Left renal pelvis (tissue), 4 donors: ENCODE results near the gene SCAANT1. TPM values are rescaled to one million over a fixed set of nuclear protein-coding genes. Genes with fewer than 3 reads are reported as not detected.

Experiments used
- DNase-seq, 4 donors: peaks; one replicate each; pipeline ENCODE4 v3.0.0-alpha.2; 2013; ENCODE audit warnings: low read depth in 4 of 4, low spot score in 3 of 4
- polyA plus RNA-seq, 4 donors: library from polyadenylated mRNA; unstranded; fragments of 120-200 nt; gene quantifications; one replicate each; pipeline ENCODE4 v1.2.1, GENCODE V29; 2013; ENCODE audit not compliant: insufficient read length in 4 of 4

The SCAANT1 gene
- polyA plus RNA-seq, 4 donors = 1.2 to 2.2 (median 1.7) TPM; not detected in 1

DNA sequence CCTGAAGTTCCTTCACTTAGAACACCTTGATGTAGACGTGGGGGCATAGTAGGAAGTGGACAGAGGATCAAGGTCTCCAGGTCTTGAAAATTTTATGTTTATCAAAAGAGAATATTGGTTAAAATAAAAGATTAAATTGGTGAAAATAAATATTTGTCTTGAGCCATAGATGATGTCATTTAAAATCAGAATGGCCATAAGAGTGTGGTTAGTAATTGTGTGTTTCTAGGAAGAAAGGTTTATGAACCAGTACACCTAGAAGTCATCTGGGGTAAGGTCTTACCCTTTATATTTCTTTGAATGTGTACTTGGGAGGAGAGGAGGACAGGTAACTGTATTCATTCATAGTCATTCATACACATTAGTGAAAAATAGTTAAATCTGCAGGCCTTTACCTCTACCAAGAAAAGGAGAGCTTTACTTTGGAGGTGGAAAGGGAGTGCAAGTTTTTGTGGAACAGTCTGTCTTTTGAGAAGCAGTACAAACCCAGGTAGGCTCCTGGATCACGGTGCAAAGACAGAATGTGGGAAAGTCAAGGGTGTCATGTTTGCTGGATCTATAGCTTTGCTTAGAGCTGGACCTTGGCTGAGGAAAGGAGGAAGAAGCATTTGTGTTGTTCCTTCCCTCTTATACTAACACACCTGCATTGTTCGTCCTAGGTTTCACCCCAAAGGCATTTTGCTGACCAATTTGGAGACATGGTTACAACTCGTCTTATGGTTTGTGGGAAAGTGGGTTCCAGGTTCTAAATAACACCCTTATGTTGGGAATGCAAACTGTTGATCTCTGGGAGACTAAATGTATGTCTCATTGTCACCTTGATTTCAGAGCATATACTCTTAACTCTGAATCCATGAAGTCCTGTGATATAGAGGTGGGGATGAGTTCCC is 6.2 kb downstream of the SCAANT1 start:
- no peak for DNase-seq

DNA sequence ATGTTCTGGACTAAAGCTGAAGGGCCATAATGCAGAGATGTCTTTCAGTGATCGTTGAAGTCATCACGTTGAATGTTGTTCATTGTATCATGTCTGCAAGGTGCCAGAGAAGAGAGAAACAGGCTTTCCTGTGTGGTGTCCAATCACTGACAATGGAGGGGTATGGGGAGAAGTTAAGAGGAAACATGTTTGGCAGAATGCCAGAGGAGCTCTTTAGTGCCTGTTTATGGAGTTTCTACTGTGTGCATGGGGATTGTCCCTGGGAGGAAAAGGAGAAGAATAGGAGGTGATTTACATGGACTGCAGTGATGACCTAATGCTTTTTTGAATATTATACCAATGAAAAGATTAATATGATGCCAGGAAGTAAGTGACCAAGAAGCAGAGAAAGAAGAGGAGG is 11.7 kb downstream of the SCAANT1 start:
- no peak for DNase-seq

DNA sequence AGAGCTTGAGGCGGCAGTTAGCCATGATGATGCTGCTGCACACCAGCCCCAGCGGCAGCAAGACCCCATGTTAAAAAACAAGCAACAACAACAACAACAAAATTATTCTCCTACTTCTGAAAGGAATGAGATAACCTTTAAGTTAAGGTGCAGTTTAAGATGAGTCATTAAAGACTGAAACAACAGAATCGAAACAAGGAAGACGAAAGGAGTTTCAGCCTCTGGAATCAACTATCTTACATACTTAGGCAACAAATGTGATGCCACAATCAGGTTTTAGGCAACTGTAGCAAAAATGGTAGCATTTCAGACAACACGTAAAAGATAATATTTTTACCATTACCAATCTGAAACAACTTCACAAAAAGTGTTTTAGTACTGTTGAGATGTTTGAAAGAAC is 12.2 kb downstream of the SCAANT1 start:
- DNase-seq = no peak

DNA sequence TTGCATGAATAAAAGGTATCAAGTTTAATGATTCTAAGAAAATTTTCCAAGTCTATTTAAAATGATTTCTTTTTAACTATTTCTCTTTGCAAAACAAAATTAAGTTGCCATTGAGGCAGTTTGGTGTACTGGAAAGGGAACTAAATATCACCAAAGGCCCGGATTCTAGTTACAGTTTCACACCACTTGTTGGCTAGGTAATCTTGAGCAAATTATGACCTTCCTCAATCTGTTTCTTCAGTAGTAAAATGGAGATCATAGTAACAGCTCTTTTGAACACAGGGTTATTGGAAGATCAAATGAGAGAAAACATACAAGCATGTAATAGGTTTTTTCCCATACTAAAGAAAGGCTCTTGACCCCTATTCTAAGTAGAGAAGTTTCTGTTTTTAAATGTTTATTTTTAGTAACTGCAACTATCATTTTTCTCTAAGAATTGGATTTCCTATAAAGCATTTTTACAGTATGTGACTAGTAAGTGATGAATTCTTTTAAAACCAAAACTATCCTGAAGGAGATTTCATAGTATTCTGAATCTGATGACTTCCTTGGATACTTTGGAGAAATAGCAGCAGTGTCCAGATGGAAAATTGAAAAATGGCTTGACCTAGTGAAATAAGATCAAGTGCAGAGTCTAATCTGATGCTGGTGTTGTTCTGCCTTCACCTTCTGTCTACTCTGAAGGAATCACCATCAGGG is 15.7 kb downstream of the SCAANT1 start:
- DNase-seq = no peak

DNA sequence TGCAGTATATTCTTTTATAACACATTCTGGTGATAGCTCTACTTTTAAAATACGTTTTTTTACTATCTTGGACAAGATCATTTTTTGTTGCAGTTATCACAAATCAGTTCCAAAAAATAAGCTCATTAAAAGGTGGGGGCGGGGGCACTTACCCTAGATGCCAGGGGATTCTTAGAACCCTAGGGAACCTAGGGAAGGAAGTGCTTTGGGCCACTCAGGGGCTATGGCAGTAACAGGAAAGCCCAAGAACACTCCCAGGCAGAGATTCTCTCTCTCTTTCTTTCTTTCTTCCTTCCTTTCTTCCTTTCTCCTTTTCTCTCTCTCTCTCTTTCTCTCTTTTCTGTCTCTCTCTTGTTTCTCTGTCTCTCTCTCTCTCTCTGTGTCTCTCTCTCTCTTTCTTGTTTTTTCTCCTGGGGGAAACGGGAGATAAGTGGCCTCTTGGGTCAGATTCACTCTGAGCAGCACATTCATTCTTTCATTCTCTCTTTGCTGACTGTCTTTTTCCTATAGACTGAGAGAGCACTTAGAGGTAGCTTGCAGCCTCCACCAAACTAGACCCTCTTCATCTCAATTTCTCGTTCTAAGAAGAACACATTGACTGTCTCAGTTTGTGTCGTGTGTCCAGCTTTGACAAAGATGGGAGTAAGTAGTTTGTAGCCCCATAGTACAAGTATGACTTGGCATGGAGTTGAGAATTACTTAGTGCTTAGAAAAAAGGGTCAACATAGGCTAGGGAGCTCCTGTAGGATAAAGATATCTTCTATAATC is 16.6 kb downstream of the SCAANT1 start:
- DNase-seq = no peak

DNA sequence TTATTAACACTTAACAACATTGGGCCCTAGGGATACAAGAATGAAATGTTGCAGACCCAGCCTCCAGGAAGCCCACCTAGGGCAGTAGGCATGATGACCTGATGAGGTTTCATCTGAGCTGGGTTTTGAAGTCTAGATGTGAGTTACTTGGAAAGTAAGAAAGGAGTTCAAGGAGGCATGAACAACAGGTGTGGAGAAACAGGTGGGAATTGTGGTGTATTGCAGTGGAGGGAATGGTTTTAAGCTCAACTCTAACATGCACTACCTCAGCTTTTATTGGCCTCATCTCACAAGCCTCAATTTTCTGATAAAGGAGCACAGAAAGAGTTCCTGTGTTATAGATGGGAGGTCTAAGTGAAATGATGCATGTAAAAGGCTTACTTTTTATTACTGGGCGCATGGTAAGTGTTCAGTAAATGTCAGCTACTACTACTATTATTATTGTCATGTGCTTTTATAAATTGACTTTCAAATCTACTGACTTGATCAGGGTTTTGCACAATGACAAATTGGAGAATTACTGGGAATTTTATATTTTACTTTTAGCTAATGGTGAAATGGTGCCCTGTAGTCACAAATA is 19.3 kb downstream of the SCAANT1 start:
- DNase-seq = no peak

DNA sequence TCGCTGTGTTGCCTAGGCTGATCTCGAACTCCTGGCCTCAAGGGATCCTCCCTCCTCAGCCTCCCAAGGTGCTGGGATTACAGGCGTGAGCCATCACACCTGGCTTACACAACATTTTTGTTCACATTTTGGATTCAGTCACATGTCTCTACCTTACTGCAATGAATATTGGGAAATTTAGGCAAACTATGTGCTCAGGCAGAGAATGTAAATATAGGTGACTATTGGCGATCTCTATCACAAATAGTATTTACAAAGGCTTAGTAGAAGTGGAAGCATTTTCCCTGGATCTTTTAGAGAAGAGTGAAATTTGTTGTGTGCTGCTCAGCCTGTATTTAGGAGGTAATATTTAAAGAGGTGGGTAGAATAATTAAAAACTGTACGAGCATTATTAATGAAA is 20.7 kb downstream of the SCAANT1 start:
- DNase-seq = no peak

DNA sequence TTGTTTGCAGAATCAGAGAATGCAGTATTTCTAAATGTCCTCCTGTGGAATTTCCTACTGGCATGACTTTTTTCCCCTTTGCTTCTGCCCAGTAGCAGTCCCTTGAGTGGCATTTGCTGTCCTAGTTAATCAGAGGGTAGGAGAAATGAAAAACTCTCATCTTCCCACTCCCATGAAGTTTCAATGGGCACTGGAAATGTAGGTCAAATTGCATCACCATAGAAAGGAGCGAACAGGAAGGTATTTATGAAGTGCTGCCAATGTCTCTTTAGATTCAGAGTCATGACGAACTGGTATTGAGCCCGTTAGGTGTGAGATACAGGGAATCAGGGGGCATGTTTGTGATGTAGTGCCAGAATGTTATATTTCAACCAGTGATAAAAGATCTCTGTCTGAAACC is 25.3 kb downstream of the SCAANT1 start:
- no peak for DNase-seq

DNA sequence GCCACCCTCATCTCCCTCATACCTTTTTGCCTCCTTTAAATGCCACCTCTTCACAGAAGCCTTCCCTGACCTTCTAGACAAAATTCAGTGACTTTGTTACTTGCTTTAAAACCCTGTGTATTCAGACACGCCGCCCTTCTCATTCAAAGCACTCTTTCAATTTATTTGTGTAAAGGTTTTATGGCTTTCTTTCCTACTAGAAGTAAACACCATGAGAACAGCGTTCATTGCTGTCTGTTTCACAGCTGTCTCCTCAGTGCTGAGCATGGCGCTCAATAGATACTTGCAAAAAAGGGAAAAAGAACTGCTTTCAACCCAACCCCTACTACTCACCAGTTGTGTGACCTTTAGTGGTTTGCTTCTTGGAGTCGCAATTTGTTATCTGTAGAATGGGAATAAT is 31.5 kb downstream of the SCAANT1 start:
- DNase-seq = no peak

DNA sequence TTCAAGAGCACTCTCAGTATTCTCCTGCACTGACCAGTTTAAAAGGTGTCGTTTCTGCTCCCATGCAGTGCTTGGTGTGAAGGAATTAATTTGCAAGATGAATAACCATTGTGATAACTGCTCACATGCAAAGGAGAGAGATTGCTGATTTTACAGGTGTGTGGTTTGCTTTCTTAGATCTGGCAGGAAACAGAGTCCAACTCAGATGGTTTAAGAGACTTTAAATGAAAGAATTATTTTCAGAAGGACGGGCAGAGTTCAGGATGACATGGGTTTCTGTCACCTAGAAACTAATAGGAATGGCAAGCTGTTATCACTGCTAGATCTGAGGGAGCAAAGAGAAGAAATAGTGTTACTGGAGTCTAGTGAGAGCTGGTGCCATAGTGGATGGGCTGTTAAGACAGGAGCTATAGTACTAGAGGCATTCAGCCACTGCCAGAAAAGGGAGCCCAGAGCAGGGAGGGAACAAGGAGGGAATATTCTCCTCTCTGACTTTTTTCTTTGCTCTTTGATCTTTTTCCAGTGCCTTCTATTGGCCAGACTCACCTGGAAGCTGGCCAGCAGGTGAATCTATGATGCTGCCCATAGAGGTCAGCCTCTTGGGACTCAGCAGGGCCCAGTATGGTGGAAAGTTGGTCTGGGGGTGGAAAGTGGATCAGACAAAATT is 33.7 kb downstream of the SCAANT1 start:
- DNase-seq = no peak

DNA sequence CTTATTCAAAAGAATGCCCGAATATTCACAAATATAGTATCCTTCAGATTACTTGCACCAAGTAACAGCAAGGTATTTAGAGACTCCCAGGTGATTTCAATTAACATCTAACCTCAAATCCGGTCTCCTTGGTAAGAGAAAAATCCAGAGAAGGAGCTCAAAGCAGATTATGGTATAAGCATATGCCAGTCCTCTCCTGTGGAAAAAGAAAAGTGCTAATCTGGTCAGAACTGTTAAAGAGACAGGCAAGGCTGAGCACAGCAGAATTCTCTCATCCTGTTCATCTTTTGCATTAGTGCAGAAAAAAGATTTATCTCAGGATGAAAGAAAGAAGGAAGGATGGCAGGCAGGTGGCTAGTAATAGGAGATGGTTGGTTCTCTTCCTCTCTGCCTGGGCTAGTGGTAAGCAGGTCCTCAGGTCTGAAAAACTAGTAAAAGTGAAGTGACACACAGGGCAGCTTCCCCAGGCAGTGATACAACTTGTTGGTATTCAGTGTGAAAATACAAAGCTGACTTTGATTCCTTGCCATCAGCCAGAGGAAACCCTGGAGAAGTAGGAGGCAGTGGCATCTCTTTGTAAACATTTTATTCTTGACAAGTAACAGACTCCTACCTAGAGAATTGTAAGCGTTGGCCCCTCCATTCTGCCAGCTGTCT is 34.3 kb downstream of the SCAANT1 start:
- DNase-seq = no peak

DNA sequence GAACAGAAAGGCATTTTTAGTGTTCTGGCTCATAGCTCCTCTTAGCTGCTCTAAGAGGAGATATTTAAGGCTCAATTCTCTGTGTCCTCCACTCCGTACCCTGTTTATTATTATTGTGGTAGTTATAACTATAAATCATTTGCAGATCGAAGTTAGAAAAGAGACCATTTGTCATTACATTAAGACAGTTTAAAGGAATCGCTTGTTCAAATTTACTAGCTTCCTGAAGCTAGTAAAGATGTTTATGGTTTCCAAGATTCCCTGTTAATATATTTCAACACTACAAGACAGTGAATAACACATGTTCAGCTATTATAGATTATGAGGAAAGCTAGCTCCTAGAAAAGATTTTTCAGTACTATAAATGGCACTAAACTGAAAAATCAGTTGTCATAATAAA is 35.9 kb downstream of the SCAANT1 start:
- no peak for DNase-seq

DNA sequence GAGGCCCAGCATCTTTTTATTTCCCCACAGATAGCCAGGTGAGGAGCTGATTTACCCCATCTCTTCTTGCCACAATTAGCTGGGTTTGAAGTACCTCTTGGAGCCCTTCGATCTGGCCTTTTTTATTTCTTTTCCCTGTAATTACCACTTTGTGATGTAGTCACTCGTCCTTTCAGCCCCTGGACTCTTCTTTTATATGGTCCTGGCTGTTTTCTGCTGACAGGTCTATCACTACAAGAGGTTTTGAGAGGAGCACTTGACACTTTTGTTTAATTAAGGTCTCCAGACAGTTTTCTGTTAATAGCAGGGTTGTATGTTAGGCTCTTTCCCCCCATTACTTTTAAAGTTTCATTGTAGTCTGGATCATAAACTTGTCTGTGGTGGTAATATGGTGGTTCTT is 36.7 kb downstream of the SCAANT1 start:
- DNase-seq = no peak

DNA sequence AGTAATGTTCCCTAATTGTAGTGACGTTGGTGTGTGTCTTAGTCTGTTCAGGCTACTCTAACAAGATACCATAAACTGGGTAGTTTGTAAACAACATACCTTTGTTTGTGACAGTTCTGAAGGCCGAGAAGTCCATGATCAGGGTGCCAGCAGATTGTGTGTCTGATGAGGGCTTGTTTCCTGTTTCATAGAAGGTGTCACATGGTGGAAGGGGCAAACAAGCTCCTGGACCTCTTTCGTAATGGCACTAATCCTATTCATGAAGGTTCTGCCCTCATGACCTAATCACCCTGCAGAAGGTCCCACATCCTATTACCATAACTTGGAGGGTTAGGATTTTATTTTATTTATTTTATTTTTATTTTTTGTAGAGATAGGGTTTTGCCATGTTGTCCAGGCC is 37.4 kb downstream of the SCAANT1 start:
- DNase-seq = no peak

DNA sequence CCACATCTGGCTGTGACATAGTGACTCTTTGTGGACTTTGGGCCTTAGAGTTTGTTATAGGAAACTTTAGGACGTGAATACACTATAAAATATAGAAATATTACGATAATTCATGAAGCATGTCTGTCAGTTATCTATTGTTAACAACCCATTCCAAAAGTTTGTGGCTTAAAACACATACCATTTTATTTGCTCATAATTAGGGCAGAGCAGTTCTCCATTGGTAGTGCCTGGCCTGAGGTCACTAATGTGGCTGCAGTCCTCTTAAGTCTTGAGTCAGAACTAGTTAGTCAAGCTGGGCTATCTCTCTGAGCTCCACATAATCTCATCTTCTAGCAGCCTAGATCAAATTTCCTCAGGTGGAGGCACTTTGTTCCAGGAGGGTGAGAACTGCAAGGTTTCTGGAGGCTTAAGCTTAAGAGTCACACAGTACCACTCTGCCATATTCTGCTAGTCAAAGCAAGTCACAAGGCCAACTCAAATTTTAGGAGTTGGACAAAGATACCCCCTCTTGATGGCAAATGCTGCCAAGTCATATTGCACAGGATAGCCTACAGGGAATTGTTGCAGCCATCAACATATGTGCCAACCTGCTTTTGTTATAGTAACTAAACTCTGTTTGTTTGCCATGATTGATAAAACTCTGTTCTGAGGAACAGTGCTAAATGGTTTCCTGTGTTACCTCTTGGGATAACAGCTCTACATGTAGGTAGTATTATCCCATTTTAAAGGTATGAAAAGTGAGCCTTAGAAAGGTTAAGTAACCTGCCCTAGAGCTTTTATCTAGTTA is 39.9 kb downstream of the SCAANT1 start:
- DNase-seq = no peak

DNA sequence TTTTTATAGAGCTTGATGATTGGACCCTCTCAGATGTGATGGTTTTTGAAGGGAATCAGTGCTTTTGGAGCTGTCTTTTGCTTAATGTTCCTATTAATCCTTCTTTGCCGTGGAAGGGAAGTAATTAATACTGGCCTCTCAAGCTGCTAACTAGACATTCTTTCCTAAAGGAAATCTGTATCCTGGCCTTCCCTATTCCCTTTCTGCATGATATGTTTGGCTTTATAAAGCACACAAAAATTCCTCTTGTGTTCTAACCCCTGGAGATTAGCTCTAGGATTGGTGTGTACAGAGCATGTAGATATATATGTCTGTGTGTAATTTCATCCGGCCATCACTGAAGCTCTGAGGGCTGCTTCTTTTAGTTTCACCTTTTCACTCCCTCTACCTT is 41.6 kb downstream of the SCAANT1 start:
- no peak for DNase-seq

DNA sequence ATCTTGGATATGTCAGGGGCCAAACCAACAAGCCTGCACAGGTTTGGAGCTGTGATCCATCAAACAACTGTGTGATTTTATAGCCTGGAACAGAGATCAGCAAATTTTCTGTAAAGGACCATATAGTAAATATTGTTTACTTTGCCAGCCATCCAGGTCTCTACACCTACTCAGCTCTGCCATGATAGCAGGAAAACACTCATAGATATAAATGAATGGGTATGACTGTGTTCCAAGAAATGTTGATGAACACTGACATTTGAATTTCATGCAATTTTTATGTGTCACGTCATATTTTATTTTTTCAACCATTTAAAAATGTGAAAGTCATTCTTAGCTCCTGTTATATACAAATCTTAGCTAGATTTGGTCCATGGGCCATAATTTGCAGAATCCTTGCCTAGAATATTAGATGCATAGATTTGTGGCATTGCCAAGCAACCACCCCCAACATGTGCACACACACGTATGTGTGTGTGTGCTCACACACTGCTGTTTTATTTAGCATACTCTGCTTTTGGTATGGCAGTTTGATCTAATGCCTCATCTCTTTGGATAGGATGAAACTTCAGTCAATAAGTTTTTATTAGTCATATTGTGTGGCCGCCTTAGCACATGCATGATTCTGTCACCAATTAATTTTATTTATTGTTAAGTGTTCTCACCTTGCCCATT is 42.1 kb downstream of the SCAANT1 start:
- no peak for DNase-seq

DNA sequence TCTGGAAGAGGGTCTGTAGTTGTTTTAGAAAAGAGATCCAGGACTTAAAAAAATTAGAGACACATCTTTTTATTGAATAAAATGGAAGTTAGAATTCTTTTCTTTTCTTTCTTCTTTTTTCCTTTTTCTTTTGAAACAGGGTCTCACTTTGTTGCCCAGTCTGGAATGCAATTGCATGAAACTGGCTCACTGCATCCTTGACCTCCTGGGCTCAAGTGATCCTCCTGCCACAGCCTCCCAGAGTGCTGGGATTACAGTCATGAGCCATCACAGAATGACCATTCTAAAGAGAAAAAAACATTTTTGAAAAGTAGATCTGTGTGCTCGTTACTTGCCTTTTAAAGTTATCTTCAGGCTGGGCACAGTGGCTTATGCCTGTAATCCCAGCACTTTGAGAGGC is 45.0 kb downstream of the SCAANT1 start:
- no peak for DNase-seq

DNA sequence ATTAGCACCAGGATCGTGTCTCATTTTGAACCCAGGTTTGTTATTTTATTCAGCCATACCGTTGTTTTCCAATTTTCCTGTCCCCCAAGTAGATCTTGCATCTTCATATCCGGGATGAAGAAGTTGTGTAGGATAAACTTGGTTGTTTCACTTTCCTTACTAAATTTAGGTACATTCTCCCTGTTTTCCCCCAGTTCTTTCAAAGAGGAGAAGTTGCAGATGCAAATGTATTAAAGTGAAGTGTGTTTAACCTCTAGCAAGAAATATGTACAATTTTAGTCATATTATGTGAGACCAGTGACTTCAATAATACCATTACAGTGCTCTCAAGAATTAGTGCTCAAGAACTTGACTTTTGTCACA is 47.2 kb downstream of the SCAANT1 start:
- no peak for DNase-seq
